OCI-M2 (cell line): ENCODE data around the gene TRIM43B.
"Not testable (repeated sequence)": the region's sequence is repeated elsewhere in the genome, so short reads cannot be mapped to it uniquely, and the experiment has no call there.

Source experiments
- DNase-seq: peaks from one replicate; lab custom pipeline; 2025; ENCODE audit not compliant: unreplicated experiment; lab: John Stamatoyannopoulos, UW

The TRIM43B gene

GRCh38 chr2:95434507-95435076 is 50.0 kb downstream of the TRIM43B start:
- DNase-seq, result not testable (repeated sequence)

- not testable (repeated sequence) for DNase-seq
Measured at GRCh38 chr2:95433973-95434372, 50.6 kb downstream of the TRIM43B start.

- not testable (repeated sequence) for DNase-seq
Measured at GRCh38 chr2:95433373-95433772, 51.2 kb downstream of the TRIM43B start.

- not testable (repeated sequence) for DNase-seq
Measured at GRCh38 chr2:95429748-95430467, 54.6 kb downstream of the TRIM43B start.

GRCh38 chr2:95427196-95427867 is 57.2 kb downstream of the TRIM43B start:
- DNase-seq, result not testable (repeated sequence)
